ENCODE measurements around the gene NDUFA8. TPM values are rescaled to one million over a fixed set of nuclear protein-coding genes. Genes with fewer than 3 reads are reported as not detected.
"Not testable (repeated sequence)": the region's sequence is repeated elsewhere in the genome, so short reads cannot be mapped to it uniquely, and the experiment has no call there.

NDUFA8 gene
- total RNA-seq, 1 experiment from 2014 or later = 70.7 TPM

- no peaks in the 10 kb centered on the region; the same call in 1 of the 2 replicates for H3K27me3 Mint-ChIP-seq (ENCODE audit: low read depth)
- TF ChIP-seq RORB (CRISPR knock-in tag; IDR thresholded peaks at IDR 0.05) (no peak), GRHL2 (CRISPR knock-in tag; IDR thresholded peaks at IDR 0.05; ENCODE audit: insufficient replicate concordance, severe bottlenecking) (no peak), AFF4 (CRISPR knock-in tag; IDR thresholded peaks at IDR 0.05; ENCODE audit: borderline replicate concordance) (no peak), HMGA2 (CRISPR knock-in tag; IDR thresholded peaks at IDR 0.05) (no peak), ZNF512 (CRISPR knock-in tag; IDR thresholded peaks at IDR 0.05; ENCODE audit: borderline replicate concordance) (no peak), SMAD4 (CRISPR knock-in tag; IDR thresholded peaks at IDR 0.05) (no peak), ZNF219 (CRISPR knock-in tag; IDR thresholded peaks at IDR 0.05; ENCODE audit: borderline replicate concordance) (no peak), ZNF263 (CRISPR knock-in tag; IDR thresholded peaks at IDR 0.05; ENCODE audit: low read depth) (no peak), USF1 (CRISPR knock-in tag; IDR thresholded peaks at IDR 0.05) (no peak), ZNF281 (CRISPR knock-in tag; IDR thresholded peaks at IDR 0.05) (no peak), TEAD1 (CRISPR knock-in tag; IDR thresholded peaks at IDR 0.05) (no peak), ZSCAN18 (CRISPR knock-in tag; IDR thresholded peaks at IDR 0.05) (no peak), MAX (CRISPR knock-in tag; IDR thresholded peaks at IDR 0.05) (no peak), FOXP4 (CRISPR knock-in tag; IDR thresholded peaks at IDR 0.05) (no peak), STAT6 (CRISPR knock-in tag; conservative IDR thresholded peaks at IDR 0.05; ENCODE audit: low read depth) (no peak), SP1 (CRISPR knock-in tag; conservative IDR thresholded peaks at IDR 0.05) (no peak)
- no peaks in the 10 kb centered on the region for H3K9me3 Mint-ChIP-seq
- ChIA-PET POLR2A (no interaction called here), CTCF (interaction anchor here (0.8 to 24.3 kb wide), 2 partner anchors 21 to 232 kb away, joined by 3 to 627 read pairs; no protein-coding TSS in a partner anchor)
- DNase-seq (ENCODE audit: low spot score) = no peak
- no peak overlapping the region for H3K27ac Mint-ChIP-seq
- no peak for ATAC-seq
- H3K4me3 Mint-ChIP-seq = no peak overlapping the region
- no peaks in the 10 kb centered on the region for H3K36me3 Mint-ChIP-seq
- H3K4me1 Mint-ChIP-seq = peaks cover 28% of the 10 kb centered on the region
Measured at GRCh38 chr9:122118343-122119165, 41.0 kb downstream of the NDUFA8 start.

- DNase-seq (ENCODE audit: low spot score); H3K4me3 Mint-ChIP-seq; POLR2A ChIA-PET; ATAC-seq; H3K27me3 Mint-ChIP-seq (ENCODE audit: low read depth); H3K36me3 Mint-ChIP-seq; H3K9me3 Mint-ChIP-seq; H3K27ac Mint-ChIP-seq: not testable (repeated sequence)
- peaks cover 37% of the 10 kb centered on the region for H3K4me1 Mint-ChIP-seq
- CTCF ChIA-PET = interaction anchor here (1.5 to 24.3 kb wide), 4 partner anchors 9 to 233 kb away, joined by 4 to 627 read pairs (median 22); no protein-coding TSS in a partner anchor
Measured at GRCh38 chr9:122117241-122117640, 42.3 kb downstream of the NDUFA8 start.

Measured in WTC11 (cell line).